ENCODE data around the gene DHX8. TPM values are rescaled to one million over a fixed set of nuclear protein-coding genes. Genes with fewer than 3 reads are reported as not detected.

Gene DHX8
- total and polyA plus RNA-seq, 2 donors (not counting 3 experiments of a cell fraction or from before 2014, with no cell fraction given), result 34.9 to 65.6 TPM

DNA sequence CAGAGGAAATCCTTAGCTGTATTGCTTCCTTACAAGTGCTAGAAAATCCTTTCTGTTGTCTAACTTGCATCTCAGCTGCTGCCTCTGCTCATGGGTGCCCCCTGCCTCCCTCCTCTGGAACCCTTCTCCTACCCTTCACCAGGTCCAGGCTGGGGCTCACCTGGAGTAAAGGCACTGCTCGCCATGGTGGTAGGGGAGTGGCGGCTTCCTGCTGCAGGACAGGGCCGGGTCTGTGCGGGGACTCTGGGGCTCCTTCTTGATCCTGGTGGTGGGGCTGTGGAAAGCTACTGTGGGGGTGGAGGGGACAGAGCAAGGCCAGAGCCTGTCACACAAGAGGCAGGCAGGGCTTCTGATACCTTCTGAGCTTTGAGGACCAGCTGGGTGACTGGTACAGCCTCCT, 49.9 kb downstream of the DHX8 start:
- no peak for TF ChIP-seq MYC (IDR thresholded peaks at IDR 0.05; ENCODE audit: low read depth, low read length)
- TF ChIP-seq POLR2A (IDR thresholded peaks at IDR 0.05; ENCODE audit: low read depth, low read length), result no peak
- TF ChIP-seq EZH2 (IDR thresholded peaks at IDR 0.05; ENCODE audit: borderline replicate concordance, low read depth, low read length, severe bottlenecking), result no peak
- TF ChIP-seq, protein P1, sequence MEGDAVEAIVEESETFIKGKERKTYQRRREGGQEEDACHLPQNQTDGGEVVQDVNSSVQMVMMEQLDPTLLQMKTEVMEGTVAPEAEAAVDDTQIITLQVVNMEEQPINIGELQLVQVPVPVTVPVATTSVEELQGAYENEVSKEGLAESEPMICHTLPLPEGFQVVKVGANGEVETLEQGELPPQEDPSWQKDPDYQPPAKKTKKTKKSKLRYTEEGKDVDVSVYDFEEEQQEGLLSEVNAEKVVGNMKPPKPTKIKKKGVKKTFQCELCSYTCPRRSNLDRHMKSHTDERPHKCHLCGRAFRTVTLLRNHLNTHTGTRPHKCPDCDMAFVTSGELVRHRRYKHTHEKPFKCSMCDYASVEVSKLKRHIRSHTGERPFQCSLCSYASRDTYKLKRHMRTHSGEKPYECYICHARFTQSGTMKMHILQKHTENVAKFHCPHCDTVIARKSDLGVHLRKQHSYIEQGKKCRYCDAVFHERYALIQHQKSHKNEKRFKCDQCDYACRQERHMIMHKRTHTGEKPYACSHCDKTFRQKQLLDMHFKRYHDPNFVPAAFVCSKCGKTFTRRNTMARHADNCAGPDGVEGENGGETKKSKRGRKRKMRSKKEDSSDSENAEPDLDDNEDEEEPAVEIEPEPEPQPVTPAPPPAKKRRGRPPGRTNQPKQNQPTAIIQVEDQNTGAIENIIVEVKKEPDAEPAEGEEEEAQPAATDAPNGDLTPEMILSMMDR (IDR thresholded peaks at IDR 0.05; ENCODE audit: extremely low read depth in 1 of 2, insufficient read depth in 1 of 2, low read depth in 1 of 2, low read length in 2 of 2), result no peak
- TF ChIP-seq, protein P2, sequence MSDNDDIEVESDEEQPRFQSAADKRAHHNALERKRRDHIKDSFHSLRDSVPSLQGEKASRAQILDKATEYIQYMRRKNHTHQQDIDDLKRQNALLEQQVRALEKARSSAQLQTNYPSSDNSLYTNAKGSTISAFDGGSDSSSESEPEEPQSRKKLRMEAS (IDR thresholded peaks at IDR 0.05; ENCODE audit: insufficient read depth, insufficient read length), result no peak
- no peak for TF ChIP-seq GATA2 (IDR thresholded peaks at IDR 0.05; ENCODE audit: insufficient read depth, insufficient read length, low read depth, low read length)
- no peak for TF ChIP-seq FOS (IDR thresholded peaks at IDR 0.05; ENCODE audit: borderline replicate concordance, insufficient read depth, low read length)
- TF ChIP-seq POLR2AphosphoS5 (IDR thresholded peaks at IDR 0.05; ENCODE audit: insufficient read depth, low read depth, low read length), result no peak
- no peak for TF ChIP-seq JUN (IDR thresholded peaks at IDR 0.05; ENCODE audit: borderline replicate concordance, insufficient read depth, insufficient read length, low read depth)
- CTCF ChIA-PET, result interaction anchor here (0.6 to 1.2 kb wide), 2 partner anchors 13 to 50 kb away, joined by 3 read pairs; partner anchors contain the start of genes DHX8 and ETV4
- POLR2A ChIA-PET, result no interaction called here

More for the DNA sequence above, 49.9 kb downstream of the DHX8 start:
- no peak overlapping the region for H2AFZ ChIP-seq (ENCODE audit: low read depth, low read length)
- H3K4me3 ChIP-seq (replicated peaks in 1 of 3; ENCODE audit: insufficient read depth in 1 of 3, low read depth in 1 of 3, low read length in 3 of 3), result no peak overlapping the region
- H3K4me2 ChIP-seq (ENCODE audit: insufficient read depth, low read length), result no peak overlapping the region
- peaks cover 28% of the 10 kb centered on the region for H3K4me1 ChIP-seq (ENCODE audit: control insufficient read depth, extremely low read depth, insufficient read depth, low read length)
- H3K27ac ChIP-seq (ENCODE audit: insufficient read depth, low read depth, low read length), result no peak overlapping the region
- H3K9me1 ChIP-seq (replicated peaks; ENCODE audit: control insufficient read depth, extremely low read depth, insufficient read depth, low read length), result no peaks in the 10 kb centered on the region
- FAIRE-seq (no peak), DNase-seq (ENCODE audit: low read depth, low spot score) (no peak)
- H3K79me2 ChIP-seq (ENCODE audit: control insufficient read depth, insufficient read depth, low read length), result no peaks in the 10 kb centered on the region
- no peaks in the 10 kb centered on the region for H3K9me3 ChIP-seq (replicated peaks; ENCODE audit: control insufficient read depth, insufficient read depth, low read length)
- no peaks in the 10 kb centered on the region for H4K20me1 ChIP-seq (replicated peaks; ENCODE audit: control insufficient read depth, extremely low read depth, insufficient read depth, low read length)
- dilution Hi-C loops (cut with MboI; ENCODE audit: extremely low pct_ligation_motif_present, low sequenced_read_pairs), result no loop called here
- H3K9ac ChIP-seq (replicated peaks; ENCODE audit: extremely low read depth, insufficient read depth, low read length), result no peak overlapping the region
- H3K36me3 ChIP-seq (ENCODE audit: control insufficient read depth in 2 of 2, extremely low read depth in 1 of 2, insufficient read depth in 2 of 2, low read length in 2 of 2), result no peaks in the 10 kb centered on the region
- H3K27me3 ChIP-seq (ENCODE audit: control insufficient read depth in 2 of 2, insufficient read depth in 2 of 2, low read length in 2 of 2), result no peaks in the 10 kb centered on the region
- BruUV-seq (replicated peaks), result no TSS peak
- intact Hi-C loops (cut with micrococcal nuclease), result no loop called here
